MM.1S (cell line): ENCODE data around the gene SNX9.

ENCODE experiments used
- CTCF ChIP-seq: fragments of 300-600 bp; sonication (generic); IDR thresholded peaks from 2 replicates; pipeline ENCODE4 v1.5.1; 2016; ENCODE audit warnings: antibody characterized with exemption, low read length, mixed read lengths
- EZH2 ChIP-seq: fragments of 300-600 bp; sonication (generic); optimal IDR thresholded peaks from 2 replicates; pipeline ENCODE3; 2017; ENCODE audit warnings: low read depth, mild to moderate bottlenecking, antibody characterized with exemption, low read length, mixed read lengths
- EZH2phosphoT487 ChIP-seq: fragments of 300-600 bp; sonication (generic); IDR thresholded peaks from 2 replicates; pipeline ENCODE4 v1.6.1; 2018; ENCODE audit warnings: antibody characterized with exemption, low read length

- TF ChIP-seq CTCF (no peak), EZH2 (no peak), EZH2phosphoT487 (no peak)
Measured at GRCh38 chr6:157809613-157810012, 13.4 kb upstream of the SNX9 start.
